Stimulated activated CD8-positive, alpha-beta memory T cell treated with anti-CD3 and anti-CD28 coated beads, Interleukin-4, amount 100 ng/mL, for 48 hours (primary cell): ENCODE results near the gene KRTAP10-11.
"Not testable (repeated sequence)": the region's sequence is repeated elsewhere in the genome, so short reads cannot be mapped to it uniquely, and the experiment has no call there.

Experiments
- DNase-seq: peaks from one replicate; pipeline ENCODE4 v3.0.0-alpha.2; 2020

The KRTAP10-11 gene

DNA sequence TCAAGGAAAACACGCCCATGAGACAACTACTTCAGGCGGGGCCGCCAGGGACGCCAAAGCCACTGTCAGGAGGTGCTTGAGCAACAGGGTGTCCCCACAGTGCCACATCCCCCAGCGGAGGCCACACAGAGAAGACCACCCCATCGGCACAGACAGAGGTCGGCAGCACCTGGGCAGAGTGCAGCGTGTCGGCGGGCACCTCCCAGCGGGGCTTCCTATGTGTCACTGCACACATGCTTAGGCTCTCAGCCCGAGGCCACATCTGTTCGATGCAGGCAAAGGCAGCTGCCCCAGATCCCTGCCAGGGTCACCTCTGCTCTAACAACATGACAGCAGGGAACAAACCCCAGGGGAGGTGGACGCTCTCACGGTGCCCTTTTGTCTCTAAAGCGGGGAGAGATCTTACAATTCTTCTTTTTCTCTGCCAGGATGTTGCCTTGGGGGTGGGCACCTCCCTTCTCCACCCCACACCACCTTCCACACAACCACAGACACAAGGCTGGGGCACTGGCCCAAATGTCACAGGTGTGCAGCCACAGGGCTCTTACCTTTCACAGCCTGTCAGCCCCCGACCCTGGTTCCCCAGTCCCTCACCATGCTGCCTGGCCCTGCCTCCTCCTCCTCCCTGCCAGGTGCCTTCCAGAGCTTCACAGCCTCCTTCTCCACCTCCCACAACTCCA lies 30.2 kb upstream of the KRTAP10-11 start:
- DNase-seq, result no peak

DNA sequence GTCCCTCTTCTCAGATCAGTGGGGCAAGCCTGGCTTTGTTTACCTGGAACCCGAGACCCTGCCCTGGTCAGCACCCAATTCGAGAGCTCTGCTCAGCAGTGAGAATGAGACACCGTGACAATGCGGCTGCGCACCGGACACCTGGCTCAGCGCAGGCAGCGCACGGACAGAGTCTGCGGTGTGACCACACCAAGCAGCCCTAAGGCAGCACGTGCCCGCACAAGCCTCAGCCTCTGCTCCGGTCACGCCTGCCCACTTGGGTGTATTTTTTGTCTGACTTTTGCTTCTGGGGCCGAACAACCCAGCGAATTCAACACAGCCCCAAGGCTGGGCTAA lies 29.7 kb upstream of the KRTAP10-11 start:
- DNase-seq, result no peak

DNA sequence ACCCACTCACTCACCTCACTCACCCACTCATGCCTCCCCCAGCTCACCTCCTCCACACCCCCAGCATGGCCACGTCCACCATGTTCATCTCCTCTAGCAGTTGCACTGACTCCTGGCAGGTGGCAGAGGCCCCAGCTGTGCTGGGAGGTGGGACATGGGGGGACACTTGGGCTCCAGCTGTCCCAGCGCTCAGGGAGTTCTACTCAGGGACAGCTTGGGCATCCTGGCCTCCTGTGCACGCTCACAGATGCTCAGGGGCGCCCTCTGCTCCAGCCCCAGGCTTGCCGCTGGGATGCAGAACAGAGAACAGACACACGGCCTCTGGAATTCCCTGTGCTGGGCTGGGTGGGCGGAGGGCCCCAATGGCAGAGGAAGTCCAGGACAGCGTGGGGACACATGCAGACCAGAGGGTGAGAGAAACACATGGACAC lies 29.1 kb upstream of the KRTAP10-11 start:
- no peak for DNase-seq

DNA sequence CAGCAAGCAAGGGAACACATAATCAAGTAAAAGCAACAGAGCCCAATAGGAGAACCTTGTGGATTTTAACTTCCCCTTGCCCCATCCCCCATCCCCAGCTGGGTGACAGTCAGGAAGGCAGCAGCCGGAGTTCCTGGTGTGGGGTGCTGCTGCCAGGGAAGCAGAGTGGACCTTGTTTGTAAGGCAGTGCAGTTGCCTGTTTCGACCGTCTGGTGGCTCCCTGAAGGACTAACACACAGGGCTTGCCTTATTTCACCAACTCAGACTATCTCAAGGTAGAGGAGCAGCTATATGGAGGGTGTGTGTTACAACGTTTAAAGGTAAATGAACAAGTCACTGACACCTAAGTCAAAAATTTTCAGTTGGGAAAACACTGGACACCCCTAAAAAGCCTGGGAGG lies 27.7 kb upstream of the KRTAP10-11 start:
- no peak for DNase-seq

DNA sequence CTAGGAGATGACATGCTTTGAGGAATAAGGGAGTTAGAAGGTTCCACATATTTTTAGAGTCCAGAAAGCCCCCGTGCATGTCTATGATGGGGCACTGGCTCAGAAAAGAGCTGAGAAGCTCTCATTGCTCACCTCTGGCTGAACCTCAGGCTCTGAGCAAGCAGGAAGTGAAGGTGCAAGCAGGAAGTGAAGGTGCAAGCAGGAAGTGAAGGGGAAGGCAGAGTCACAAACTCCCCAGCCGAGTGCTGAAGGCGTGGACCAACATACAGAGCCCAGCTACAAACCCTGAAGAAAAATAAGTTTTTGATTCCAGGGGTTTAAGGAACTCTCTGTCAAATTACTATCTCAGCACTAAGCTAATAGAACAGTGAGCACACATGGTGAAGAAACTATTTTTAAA lies 27.3 kb upstream of the KRTAP10-11 start:
- DNase-seq, result peak; percentile 54

DNA sequence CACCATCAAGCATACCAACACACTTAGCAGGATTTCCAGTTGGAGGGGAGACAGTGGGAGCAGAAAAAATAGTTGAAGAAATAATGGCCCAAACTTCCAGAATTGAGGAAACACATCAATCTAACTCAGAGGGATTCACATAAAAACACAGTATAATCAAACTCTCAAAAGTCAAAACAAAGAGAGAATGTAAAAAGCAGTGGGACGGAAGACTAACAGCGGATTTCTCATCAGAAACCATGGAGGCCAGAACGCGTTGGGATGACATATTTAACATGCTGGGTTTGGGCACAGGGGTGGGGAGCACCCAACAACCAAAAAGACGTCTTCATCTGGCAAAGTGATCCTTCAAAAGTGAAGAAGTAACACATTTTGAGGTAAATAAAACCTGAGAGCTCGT lies 26.3 kb upstream of the KRTAP10-11 start:
- no peak for DNase-seq

DNA sequence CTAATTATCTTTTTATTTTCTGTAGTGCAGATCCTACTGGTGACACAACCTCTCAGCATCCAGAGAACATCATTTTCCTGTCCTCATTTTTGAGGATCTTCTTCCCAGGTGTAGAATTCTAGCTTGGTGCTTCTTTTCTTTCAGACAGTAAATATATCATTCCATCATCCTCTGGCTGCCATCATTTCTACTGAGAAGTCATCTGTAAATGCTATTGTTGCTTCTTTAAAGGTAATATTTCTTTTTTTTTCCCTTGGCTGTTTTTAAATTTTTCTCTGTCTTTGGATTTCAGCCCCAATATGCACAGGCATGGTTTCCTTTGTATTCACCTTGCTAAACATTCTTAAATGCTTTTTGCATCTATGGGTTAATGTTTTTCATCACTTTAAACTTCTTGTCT lies 22.6 kb upstream of the KRTAP10-11 start:
- no peak for DNase-seq

DNA sequence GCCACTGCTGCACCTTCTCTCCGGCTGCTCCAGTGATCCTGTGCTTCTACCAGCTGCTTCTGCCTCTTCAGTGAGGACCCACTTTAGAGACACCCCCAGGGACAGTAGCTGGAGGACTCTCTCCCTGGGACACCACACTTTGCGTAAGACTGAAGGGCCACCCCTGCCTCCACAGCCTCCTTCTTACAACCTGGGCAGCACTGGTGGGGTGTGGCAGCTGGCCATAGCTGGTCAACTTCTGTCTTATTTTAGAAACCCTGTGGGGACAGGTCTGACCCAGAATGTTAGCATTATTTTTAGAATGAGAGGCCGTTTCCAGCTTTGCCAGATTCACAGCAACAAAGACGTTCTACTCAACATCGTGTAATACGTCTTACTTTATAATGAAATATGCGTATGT lies 20.5 kb upstream of the KRTAP10-11 start:
- no peak for DNase-seq

DNA sequence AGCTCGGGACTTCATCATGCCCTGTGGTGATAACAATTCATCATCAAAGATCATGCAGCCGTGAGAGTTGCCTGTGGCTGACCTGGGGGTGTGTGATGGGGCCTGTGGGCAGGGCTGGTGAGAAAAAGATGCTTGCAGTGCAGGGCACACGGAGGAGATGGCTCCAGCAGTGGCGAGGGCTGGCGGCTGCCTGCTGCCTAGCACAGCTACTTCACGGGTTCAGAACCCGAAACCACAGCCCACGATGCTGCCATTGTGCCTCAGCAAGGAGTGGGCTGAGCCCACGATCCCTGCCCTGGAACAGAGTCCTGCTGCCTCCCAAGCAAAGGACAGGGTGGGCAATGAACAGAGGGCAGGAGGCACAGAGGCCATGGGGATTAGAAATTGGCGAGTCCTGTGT lies 20.0 kb upstream of the KRTAP10-11 start:
- DNase-seq, result no peak

DNA sequence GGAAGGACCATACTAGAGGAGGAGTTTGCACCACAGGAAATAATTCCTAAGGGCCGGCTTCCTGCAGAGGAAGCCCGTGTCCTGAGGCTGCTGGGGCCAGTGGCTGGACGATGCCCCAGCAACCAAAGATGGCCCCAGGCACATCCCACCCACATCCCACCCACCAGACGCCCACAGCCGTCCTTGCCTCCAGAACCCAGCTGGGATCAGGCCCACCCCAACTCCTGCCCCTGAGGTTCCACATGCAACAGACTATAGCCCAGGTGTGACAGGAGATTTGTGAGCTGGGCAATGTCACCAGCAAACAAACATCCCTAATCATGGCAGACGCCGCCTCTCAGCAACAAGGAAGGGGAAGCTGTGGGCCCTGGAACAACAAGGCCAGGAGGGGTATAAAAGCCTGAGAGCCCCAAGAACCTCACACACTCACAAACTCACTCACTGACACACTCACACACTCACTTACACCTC lies 19.5 kb upstream of the KRTAP10-11 start, which contains the start of gene KRTAP10-9:
Gene KRTAP10-9, plus strand, starts transcription at position 421 of the 471 bp plus-strand sequence. CDS start 79 bp downstream, outside the sequence.
- no peak for DNase-seq

DNA sequence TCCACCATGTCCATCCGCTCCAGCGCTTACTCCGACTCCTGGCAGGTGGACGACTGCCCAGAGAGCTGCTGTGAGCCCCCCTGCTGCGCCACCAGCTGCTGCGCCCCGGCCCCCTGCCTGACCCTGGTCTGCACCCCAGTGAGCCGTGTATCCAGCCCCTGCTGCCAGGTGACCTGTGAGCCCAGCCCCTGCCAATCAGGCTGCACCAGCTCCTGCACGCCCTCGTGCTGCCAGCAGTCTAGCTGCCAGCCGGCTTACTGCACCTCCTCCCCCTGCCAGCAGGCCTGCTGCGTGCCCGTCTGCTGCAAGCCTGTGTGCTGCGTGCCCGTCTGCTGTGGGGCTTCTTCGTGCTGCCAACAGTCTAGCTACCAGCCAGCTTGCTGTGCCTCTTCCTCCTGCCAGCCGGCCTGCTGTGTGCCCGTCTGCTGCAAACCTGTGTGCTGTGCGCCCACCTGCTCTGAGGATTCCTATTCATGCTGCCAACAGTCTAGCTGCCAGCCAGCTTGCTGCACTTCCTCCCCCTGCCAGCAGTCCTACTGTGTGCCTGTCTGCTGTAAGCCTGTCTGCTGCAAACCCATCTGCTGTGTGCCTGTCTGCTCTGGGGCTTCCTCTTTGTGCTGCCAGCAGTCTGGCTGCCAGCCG lies 18.9 kb upstream of the KRTAP10-11 start:
- DNase-seq, result not testable (repeated sequence)

DNA sequence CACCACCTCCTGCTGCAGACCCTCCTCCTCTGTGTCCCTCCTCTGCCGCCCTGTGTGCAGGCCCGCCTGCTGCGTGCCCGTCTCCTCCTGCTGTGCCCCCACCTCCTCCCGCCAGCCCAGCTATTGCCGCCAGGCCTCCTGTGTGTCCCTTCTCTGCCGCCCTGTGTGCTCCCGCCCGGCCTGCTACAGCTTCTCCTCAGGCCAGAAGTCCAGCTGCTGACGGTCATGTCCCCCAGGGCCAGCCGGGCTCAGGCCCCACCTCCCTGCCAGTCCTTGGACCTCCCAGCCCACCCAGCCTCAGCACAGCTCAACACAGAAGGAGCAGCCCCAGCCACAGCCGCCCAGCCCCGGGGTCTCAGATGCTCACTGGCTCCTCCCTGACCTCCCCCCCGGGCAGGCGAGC lies 18.4 kb upstream of the KRTAP10-11 start:
- DNase-seq, result not testable (repeated sequence)

DNA sequence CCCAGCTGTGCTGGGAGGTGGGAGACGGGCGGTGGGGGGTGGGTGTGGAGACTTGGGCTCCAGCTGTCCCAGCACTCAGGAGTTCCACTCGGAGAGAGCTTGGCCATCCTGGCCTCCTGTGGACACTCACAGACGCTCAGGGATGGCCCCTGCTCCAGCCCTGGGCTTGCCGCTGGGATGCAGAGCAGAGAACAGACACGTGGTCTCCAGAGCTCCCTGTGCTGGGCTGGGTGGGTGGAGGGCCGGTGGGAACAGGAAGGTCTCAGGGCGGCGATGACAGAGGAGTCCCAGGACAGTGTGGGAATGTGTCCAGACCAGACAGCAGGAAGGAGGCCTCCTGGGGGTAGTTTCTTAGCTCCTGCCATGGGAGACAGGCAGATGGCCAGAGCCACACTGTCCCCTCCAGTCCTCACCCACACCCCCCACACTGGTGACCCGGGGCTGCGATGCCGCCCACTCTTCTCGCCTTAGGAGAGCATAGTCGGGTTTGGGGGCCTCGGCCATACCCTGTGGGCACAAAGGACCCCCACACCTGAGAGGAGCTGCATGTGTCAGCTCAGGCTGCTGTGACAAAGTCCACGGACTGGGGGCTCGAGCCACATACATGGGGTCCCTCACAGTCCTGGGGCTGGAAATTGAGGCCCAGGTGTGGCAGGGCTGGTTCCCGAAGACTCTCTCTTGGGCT lies 17.4 kb upstream of the KRTAP10-11 start:
- DNase-seq, result no peak

DNA sequence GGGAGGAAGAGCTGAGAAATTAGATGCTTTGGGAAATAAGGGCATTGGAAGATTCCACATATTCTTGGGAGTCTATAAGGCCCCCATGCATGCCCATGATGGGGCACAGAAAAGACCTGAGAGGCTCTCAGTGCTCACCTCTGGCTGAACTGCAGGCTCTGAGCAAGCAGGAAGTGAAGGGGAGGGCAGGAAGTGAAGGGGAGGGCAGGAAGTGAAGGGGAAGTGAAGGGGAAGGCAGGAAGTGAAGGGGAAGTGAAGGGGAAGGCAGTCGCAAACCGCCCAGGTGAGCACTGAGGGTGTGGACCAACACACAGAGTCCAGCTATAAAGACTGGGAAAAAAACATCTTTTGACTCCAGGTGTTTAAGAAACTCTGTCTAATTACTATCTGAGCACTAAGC lies 15.8 kb upstream of the KRTAP10-11 start:
- no peak for DNase-seq

DNA sequence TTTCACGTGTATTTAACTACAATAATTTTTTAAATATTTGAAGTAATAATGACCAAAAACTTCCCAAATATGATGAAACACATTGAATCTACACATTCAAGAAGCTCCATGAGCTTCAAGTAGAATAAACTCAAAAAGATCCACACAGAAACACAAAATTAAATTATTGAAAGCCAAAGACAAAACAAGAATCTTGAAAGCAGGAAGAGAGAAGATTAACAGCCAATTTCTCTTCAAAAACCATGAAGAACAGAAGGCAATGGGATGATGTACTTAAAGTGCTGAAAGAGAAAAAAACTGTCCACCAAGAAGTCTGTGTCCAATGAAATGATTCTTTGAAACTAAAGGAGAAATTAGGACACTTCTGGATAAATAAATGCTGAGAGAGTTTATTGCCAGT lies 14.1 kb upstream of the KRTAP10-11 start:
- no peak for DNase-seq

DNA sequence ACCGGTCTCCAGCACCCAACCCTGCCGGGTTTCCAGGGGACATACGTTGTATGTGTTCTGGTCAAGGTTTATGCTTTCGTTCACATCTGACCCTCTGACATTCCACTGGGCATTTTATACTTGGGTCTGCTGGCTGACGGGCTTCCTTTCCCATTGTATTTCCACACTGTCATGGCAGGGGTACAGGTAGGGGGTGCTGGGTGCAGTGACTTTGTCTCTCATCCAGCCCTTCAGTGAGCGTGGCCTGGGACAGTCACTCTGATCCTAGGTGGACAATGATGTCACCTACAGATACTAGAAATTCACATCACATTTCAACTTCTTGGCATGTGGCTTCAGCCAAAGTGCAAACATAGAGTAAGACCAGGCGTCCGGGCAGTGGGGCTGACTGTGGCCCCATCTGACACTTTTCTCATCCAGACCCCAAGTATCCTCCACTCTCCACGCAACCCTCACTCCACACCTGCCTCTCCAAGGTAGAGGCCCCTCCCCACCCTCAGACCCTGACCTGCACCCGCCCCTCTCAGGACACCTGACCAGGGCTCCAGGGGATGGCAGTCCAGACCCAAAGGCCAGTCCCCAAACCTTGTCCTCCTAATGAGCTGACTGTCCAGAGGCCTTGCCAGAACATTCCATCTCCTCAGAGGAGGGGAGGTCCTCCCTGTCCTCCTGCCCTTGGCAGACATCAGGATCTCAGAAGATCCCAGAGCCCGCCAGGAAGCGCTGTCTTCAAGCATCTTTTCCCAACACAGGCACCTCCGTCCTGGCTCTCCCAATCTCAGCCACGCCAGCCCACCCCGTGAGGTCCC lies 9.8 kb upstream of the KRTAP10-11 start:
- no peak for DNase-seq

DNA sequence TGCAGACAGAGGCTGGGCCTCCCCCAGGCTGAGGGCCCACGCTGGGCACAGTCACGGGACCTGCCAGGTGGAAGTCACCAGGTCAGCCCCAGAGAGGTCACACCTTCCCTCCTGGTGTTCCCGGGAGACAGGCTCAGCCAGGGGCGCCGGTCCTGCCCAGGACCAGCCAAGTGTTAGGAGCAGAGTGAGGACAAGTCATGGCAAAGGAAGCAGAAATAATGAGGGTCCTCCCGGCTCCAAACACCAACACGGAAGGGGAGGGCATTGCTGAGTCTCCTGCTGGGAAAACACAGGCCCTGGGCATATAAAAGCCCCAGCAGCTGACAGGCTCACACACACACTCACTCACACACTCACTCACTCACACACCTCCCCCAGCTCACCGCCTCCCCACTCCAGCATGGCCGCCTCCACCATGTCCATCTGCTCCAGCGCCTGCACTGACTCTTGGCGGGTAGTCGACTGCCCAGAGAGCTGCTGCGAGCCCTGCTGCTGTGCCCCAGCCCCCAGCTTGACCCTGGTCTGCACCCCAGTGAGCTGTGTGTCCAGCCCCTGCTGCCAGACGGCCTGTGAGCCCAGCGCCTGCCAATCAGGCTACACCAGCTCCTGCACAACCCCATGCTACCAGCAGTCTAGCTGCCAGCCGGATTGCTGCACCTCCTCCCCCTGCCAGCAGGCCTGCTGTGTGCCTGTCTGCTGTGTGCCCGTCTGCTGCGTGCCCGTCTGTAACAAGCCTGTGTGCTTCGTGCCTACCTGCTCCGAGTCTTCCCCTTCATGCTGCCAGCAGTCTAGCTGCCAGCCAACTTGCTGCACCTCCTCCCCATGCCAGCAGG lies 9.0 kb upstream of the KRTAP10-11 start, which contains the start of gene KRTAP10-10:
Gene KRTAP10-10, plus strand, starts transcription at position 339 of the 833 bp plus-strand sequence. Its CDS starts 62 bp downstream, at position 401.
- no peak for DNase-seq

DNA sequence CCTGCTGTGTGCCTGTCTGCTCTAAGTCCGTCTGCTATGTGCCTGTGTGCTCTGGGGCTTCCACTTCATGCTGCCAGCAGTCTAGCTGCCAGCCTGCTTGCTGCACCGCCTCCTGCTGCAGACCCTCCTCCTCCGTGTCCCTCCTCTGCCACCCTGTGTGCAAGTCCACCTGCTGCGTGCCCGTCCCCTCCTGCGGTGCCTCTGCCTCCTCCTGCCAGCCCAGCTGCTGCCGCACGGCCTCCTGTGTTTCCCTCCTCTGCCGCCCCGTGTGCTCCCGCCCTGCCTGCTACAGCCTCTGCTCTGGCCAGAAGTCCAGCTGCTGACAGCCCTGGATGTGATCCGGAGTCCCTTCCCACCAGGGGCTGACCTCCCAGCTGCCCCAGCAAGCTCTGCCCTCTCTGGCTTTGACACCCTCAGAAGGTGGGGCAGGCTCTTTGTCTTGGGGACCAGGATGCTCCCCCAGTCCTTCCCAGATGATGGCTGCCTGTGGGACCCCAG lies 8.3 kb upstream of the KRTAP10-11 start:
- DNase-seq, result not testable (repeated sequence)

DNA sequence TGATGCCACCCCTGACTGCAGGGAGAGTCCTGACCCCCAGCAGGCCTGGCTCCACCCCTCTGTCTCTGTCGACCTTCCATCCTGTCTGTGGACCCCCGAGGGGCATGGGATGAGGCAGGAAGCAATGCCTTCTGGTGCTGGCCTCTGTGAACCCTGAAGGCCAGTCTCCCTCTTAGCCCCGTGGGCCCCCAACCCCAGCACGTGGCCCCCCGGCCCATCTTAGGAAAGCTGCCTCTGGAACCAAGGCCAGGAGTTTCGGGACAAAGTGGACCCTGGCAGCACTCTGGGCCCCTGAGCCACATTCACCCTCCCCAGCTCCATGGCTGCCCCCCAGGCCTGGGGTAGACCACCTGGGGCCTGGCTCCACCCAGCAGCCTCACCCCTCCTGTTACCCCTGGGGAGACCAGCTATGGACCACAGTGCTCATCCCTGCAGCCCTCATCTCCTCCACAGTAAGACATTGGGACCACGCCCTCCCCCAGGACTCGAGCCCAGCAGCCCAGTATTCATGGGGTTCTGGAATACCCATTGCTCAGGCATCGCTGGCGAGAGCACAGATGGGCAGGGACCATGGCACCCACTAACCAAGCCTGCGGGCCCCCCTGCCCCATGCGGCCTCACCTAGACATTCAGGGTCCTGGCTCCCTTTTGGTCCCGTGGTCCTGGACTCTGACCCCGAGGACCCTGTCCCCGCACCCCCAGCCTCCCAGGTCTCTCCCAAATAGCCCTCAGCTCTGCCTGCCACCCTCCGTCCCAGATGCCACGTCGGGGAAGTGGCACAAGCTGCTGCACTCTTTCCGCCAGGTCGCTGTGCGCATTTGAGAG lies 7.5 kb upstream of the KRTAP10-11 start:
- not testable (repeated sequence) for DNase-seq

DNA sequence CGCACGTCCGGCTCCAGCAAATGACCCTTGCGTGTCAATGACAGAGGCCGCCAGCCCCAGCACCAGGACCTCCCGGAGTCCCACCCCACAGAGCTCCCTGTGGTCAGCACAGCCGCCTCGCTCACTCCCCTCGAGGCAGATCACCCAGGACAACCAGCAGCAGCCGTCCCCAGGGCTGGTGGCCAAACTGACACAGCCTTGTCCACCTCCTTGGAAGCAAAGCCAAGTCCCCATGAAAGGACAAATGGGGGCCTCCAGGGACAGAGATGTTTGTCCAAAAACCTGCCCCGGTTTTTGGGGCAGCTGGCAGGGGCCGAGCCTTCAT lies 6.9 kb upstream of the KRTAP10-11 start:
- DNase-seq, result no peak

DNA sequence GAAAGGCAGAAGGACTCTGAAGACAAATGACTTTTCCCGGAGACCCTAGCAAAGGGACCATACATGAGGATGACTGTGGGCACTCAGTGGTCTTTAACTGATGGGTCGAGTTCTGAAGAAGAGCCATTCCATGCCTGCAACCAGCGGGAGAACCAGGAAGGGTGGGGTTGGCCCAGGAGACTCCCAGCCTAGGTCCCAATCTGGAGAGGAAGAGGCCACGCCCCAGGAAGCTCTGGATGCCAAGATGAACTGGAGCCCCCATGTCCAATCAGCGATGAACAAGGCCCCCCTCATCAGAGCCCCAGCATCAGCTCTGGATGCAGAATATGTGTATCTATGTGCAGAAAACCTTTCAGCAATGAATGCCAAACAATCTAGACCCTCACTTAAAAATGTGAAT lies 5.5 kb upstream of the KRTAP10-11 start:
- no peak for DNase-seq
